HCT116 (cell line): Measurements from ENCODE around the gene KDSR. TPM values are rescaled to one million over a fixed set of nuclear protein-coding genes. Genes with fewer than 3 reads are reported as not detected.

Source experiments
- ATAC-seq: fragments of 200-7000 bp; cut with Tn5 transposase; 2 replicates; pipeline ENCODE4 v1.9.1; 2020; ENCODE audit warnings: mild to moderate bottlenecking, moderate library complexity
- BruUV-seq: library from RNA; stranded (reverse); fragments of 400-500 nt; replicated peaks from 2 replicates; lab custom pipeline; 2021; lab: Mats Ljungman, UMichigan
- CTCF ChIA-PET: fragments of 300-600 bp; sonication (Branson Sonifier 250); formaldehyde crosslinking; loops from one replicate; lab custom pipeline; 2021; ENCODE audit warnings: antibody characterized with exemption; lab: Charles Lee
- POLR2A ChIA-PET: fragments of 300-600, 350-600 bp; sonication (Branson Sonifier 250); formaldehyde crosslinking; loops from one replicate; lab custom pipeline; 2021; ENCODE audit warnings: antibody characterized with exemption; lab: Charles Lee
- RAD21 ChIA-PET, 2 experiments: fragments of 300-600 bp; sonication (Branson Sonifier 250); formaldehyde crosslinking; loops; one replicate each; lab custom pipeline; 2023; ENCODE audit warnings: low total read pairs in 2 of 2; ENCODE audit not compliant: uncharacterized antibody in 2 of 2, unreplicated experiment in 2 of 2, low non-redundant PET in 1 of 2; lab: Charles Lee
- DNase-seq: peaks from one replicate; pipeline ENCODE4 v3.0.0-alpha.2; 2010; ENCODE audit warnings: low read depth, low spot score
- H2AFZ ChIP-seq: fragments of 200-600 bp; shearing (Covaris generic), sonication (generic); 2 replicates; pipeline ENCODE4 v1.6.1; 2017; ENCODE audit warnings: low read depth, mixed run types, mixed read lengths, antibody characterized with exemption, low read length; ENCODE audit not compliant: poor library complexity, severe bottlenecking
- H3K27ac ChIP-seq: 2 replicates; pipeline ENCODE4 v1.5.1; 2012; ENCODE audit warnings: low read depth, low read length
- H3K27me3 ChIP-seq: fragments of 200-600 bp; sonication (generic); 2 replicates; pipeline ENCODE4 v1.6.1; 2016; ENCODE audit warnings: mixed run types, low read length, mixed read lengths; ENCODE audit not compliant: insufficient read depth
- H3K36me3 ChIP-seq, 2 experiments: fragments of 200-500 bp in 1 of 2; fragments of 200-600 bp in 1 of 2; sonication (Bioruptor generic) in 1 of 2; sonication (generic) in 1 of 2; 2 replicates each; pipeline versions ENCODE4 v1.5.1 to v1.6.1; 2014 to 2016; ENCODE audit warnings: low read length in 2 of 2, inconsistent platforms in 1 of 2, mixed read lengths in 1 of 2, mixed run types in 1 of 2; ENCODE audit not compliant: insufficient read depth in 2 of 2, control insufficient read depth in 1 of 2
- H3K4me1 ChIP-seq, 2 experiments: fragments of 200-600 bp in 1 of 2; sonication (generic) in 1 of 2; 2 replicates each; pipeline versions ENCODE4 v1.5.1 to v1.6.1; 2012 to 2017; ENCODE audit warnings: low read length in 2 of 2, inconsistent platforms in 1 of 2, mild to moderate bottlenecking in 1 of 2, mixed read lengths in 1 of 2, mixed run types in 1 of 2, moderate library complexity in 1 of 2; ENCODE audit not compliant: insufficient read depth in 2 of 2, control insufficient read depth in 1 of 2
- H3K4me2 ChIP-seq: fragments of 200-600 bp; sonication (generic); 2 replicates; pipeline ENCODE4 v1.6.1; 2017; ENCODE audit warnings: mixed run types, low read length, mixed read lengths
- H3K4me3 ChIP-seq, 2 experiments: fragments of 200-600 bp in 1 of 2; sonication (generic) in 1 of 2; replicated peaks in 1 of 2; 2 replicates each; pipeline ENCODE4 v1.5.1; 2011 to 2016; ENCODE audit warnings: low read length in 2 of 2, control low read depth in 1 of 2, low read depth in 1 of 2, mild to moderate bottlenecking in 1 of 2, mixed read lengths in 1 of 2, mixed run types in 1 of 2
- H3K79me2 ChIP-seq: fragments of 200-600 bp; sonication (generic); 2 replicates; pipeline ENCODE4 v1.6.1; 2017; ENCODE audit warnings: mild to moderate bottlenecking, mixed run types, low read length, moderate library complexity, mixed read lengths; ENCODE audit not compliant: insufficient read depth
- H3K9ac ChIP-seq: fragments of 200-600 bp; sonication (generic); 2 replicates; pipeline ENCODE4 v1.6.1; 2016; ENCODE audit warnings: low read length, mixed read lengths
- H3K9me2 ChIP-seq: fragments of 200-600 bp; sonication (generic), shearing (Covaris generic); 2 replicates; pipeline ENCODE4 v1.6.1; 2017; ENCODE audit warnings: mixed run types, mild to moderate bottlenecking, moderate library complexity; ENCODE audit not compliant: insufficient read depth
- H3K9me3 ChIP-seq, 2 experiments: fragments of 200-500 bp in 1 of 2; fragments of 200-600 bp in 1 of 2; sonication (Bioruptor generic) in 1 of 2; sonication (generic) in 1 of 2; 2 replicates each; pipeline ENCODE4 v1.6.1; 2014 to 2017; ENCODE audit warnings: low read length in 2 of 2, mixed read lengths in 2 of 2, inconsistent platforms in 1 of 2, low read depth in 1 of 2, mild to moderate bottlenecking in 1 of 2, mixed run types in 1 of 2, moderate library complexity in 1 of 2; ENCODE audit not compliant: control insufficient read depth in 1 of 2, insufficient read depth in 1 of 2
- H4K20me1 ChIP-seq: fragments of 200-600 bp; sonication (generic), shearing (Covaris generic); 2 replicates; pipeline ENCODE4 v1.6.1; 2017; ENCODE audit warnings: mixed run types, mild to moderate bottlenecking, moderate library complexity; ENCODE audit not compliant: insufficient read depth
- CBX3 ChIP-seq: IDR thresholded peaks from 2 replicates; pipeline ENCODE4 v1.6.1; 2012; ENCODE audit warnings: low read depth
- CEBPB ChIP-seq: IDR thresholded peaks from 2 replicates; pipeline ENCODE4 v1.6.1; 2012; ENCODE audit warnings: low read depth
- CTCF ChIP-seq, 3 experiments: fragments of 200-600 bp in 1 of 3; sonication (generic) in 1 of 3; IDR thresholded peaks in 2 of 3; conservative IDR thresholded peaks in 1 of 3; 2 replicates each; pipeline ENCODE4 v1.5.1; 2012 to 2017; ENCODE audit warnings: low read depth in 2 of 3, low read length in 2 of 3, antibody characterized with exemption in 1 of 3, borderline replicate concordance in 1 of 3, control low read depth in 1 of 3, mild to moderate bottlenecking in 1 of 3, mixed read lengths in 1 of 3, mixed run types in 1 of 3, moderate library complexity in 1 of 3; ENCODE audit not compliant: insufficient read depth in 1 of 3
- EGR1 ChIP-seq: IDR thresholded peaks from 2 replicates; pipeline ENCODE4 v1.6.1; 2012; ENCODE audit warnings: low read depth
- ELF1 ChIP-seq: IDR thresholded peaks from 2 replicates; pipeline ENCODE4 v1.6.1; 2012; ENCODE audit warnings: low read depth, borderline replicate concordance
- EZH2 ChIP-seq: fragments of 200-600 bp; sonication (generic); IDR thresholded peaks from 2 replicates; pipeline ENCODE4 v1.6.1; 2017; ENCODE audit warnings: antibody characterized with exemption, mixed run types
- FOSL1 ChIP-seq: IDR thresholded peaks from 2 replicates; pipeline ENCODE4 v1.6.1; 2012; ENCODE audit warnings: low read depth
- MAX ChIP-seq: IDR thresholded peaks from 2 replicates; pipeline ENCODE4 v1.6.1; 2012
- POLR2A ChIP-seq: IDR thresholded peaks from 2 replicates; pipeline ENCODE4 v1.7.0; 2011; ENCODE audit warnings: borderline replicate concordance; ENCODE audit not compliant: insufficient read depth, insufficient read length; ENCODE audit errors: extremely low read depth
- POLR2AphosphoS5 ChIP-seq: IDR thresholded peaks from 2 replicates; pipeline ENCODE4 v1.6.1; 2011; ENCODE audit warnings: mild to moderate bottlenecking, low read depth, low read length, moderate library complexity
- RAD21 ChIP-seq: IDR thresholded peaks from 2 replicates; pipeline ENCODE4 v1.6.1; 2012; ENCODE audit warnings: low read depth, mild to moderate bottlenecking
- SIN3A ChIP-seq: IDR thresholded peaks from 2 replicates; pipeline ENCODE4 v1.6.1; 2012; ENCODE audit warnings: low read depth
- SP1 ChIP-seq: IDR thresholded peaks from 2 replicates; pipeline ENCODE4 v1.6.1; 2012; ENCODE audit warnings: low read depth
- SRF ChIP-seq: IDR thresholded peaks from 2 replicates; pipeline ENCODE4 v1.6.1; 2012; ENCODE audit warnings: low read depth
- TCF7L2 ChIP-seq: IDR thresholded peaks from 2 replicates; pipeline ENCODE4 v1.7.0; 2011; ENCODE audit warnings: borderline replicate concordance, inconsistent platforms; ENCODE audit not compliant: insufficient read depth, insufficient read length; ENCODE audit errors: extremely low read depth
- YY1 ChIP-seq: IDR thresholded peaks from 2 replicates; pipeline ENCODE4 v1.6.1; 2011; ENCODE audit warnings: low read length, low read depth, moderate library complexity, mild to moderate bottlenecking; ENCODE audit not compliant: insufficient replicate concordance; ENCODE audit errors: extremely low read depth
- ZBTB33 ChIP-seq: IDR thresholded peaks from 2 replicates; pipeline ENCODE4 v1.6.1; 2011; ENCODE audit warnings: mild to moderate bottlenecking, low read length, moderate library complexity; ENCODE audit not compliant: insufficient replicate concordance; ENCODE audit errors: extremely low read depth
- ZFX ChIP-seq: fragments of 450-650 bp; IDR thresholded peaks from 2 replicates; pipeline ENCODE4 v1.6.1; 2017
- ZNF274 ChIP-seq: fragments of 200-500 bp; sonication (Bioruptor generic); IDR thresholded peaks from 2 replicates; pipeline ENCODE4 v1.6.1; 2014; ENCODE audit warnings: mild to moderate bottlenecking, low read depth, low read length, inconsistent platforms
- intact Hi-C: fragments of 100-400 bp; cut with micrococcal nuclease; formaldehyde crosslinking; loops from 2 replicates; pipeline ENCODE4 v1.10.0; 2022
- total RNA-seq: library from RNA; stranded (reverse); gene quantifications from one replicate; pipeline ENCODE4 v1.2.1, GENCODE V29; 2021; ENCODE audit not compliant: unreplicated experiment
- TF ChIP-seq, protein P1 (sequence below): IDR thresholded peaks from 2 replicates; pipeline ENCODE4 v1.6.1; 2012; ENCODE audit warnings: low read depth

Gene KDSR
- total RNA-seq, 1 experiment from 2014 or later, result 68.6 TPM

- Histone ChIP-seq H3K27ac (no peak overlapping the region), H3K27me3 (peaks cover 14% of the 10 kb centered on the region; the same call in 1 of the 2 replicates), H4K20me1 (no peaks in the 10 kb centered on the region), H3K79me2 (no peaks in the 10 kb centered on the region), H3K4me2 (no peak overlapping the region), H3K9ac (no peak overlapping the region), H3K9me2 (no peaks in the 10 kb centered on the region), H3K4me1 (no peaks in the 10 kb centered on the region), H3K4me3 (no peak overlapping the region), H3K36me3 (no peaks in the 10 kb centered on the region), H3K9me3 (no peaks in the 10 kb centered on the region), H2AFZ (no peak overlapping the region)
- intact Hi-C loops, result no loop called here
- no peak for TF ChIP-seq ZBTB33
- no peak for TF ChIP-seq SP1
- no peak for TF ChIP-seq MAX
- TF ChIP-seq EGR1, result no peak
- no peak for TF ChIP-seq EZH2
- TF ChIP-seq ELF1, result no peak
- TF ChIP-seq ZFX, result no peak
- no peak for TF ChIP-seq FOSL1
- TF ChIP-seq CTCF (IDR thresholded peaks at IDR 0.05 in 2 of 3, conservative IDR thresholded peaks at IDR 0.05 in 1 of 3; ENCODE audit: borderline replicate concordance in 1 of 3, insufficient read depth in 1 of 3, low read depth in 2 of 3, low read length in 2 of 3), result no peak
- no peak for TF ChIP-seq POLR2AphosphoS5
- TF ChIP-seq YY1, result no peak
- TF ChIP-seq CEBPB, result no peak
- TF ChIP-seq SIN3A, result no peak
- TF ChIP-seq SRF, result no peak
- TF ChIP-seq ZNF274, result no peak
- TF ChIP-seq RAD21, result no peak
- TF ChIP-seq, protein P1, sequence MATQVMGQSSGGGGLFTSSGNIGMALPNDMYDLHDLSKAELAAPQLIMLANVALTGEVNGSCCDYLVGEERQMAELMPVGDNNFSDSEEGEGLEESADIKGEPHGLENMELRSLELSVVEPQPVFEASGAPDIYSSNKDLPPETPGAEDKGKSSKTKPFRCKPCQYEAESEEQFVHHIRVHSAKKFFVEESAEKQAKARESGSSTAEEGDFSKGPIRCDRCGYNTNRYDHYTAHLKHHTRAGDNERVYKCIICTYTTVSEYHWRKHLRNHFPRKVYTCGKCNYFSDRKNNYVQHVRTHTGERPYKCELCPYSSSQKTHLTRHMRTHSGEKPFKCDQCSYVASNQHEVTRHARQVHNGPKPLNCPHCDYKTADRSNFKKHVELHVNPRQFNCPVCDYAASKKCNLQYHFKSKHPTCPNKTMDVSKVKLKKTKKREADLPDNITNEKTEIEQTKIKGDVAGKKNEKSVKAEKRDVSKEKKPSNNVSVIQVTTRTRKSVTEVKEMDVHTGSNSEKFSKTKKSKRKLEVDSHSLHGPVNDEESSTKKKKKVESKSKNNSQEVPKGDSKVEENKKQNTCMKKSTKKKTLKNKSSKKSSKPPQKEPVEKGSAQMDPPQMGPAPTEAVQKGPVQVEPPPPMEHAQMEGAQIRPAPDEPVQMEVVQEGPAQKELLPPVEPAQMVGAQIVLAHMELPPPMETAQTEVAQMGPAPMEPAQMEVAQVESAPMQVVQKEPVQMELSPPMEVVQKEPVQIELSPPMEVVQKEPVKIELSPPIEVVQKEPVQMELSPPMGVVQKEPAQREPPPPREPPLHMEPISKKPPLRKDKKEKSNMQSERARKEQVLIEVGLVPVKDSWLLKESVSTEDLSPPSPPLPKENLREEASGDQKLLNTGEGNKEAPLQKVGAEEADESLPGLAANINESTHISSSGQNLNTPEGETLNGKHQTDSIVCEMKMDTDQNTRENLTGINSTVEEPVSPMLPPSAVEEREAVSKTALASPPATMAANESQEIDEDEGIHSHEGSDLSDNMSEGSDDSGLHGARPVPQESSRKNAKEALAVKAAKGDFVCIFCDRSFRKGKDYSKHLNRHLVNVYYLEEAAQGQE, result no peak
- TF ChIP-seq TCF7L2, result no peak
- no peak for TF ChIP-seq CBX3
- no peak for TF ChIP-seq POLR2A
- RAD21 ChIA-PET, result no interaction called here
- ATAC-seq (no peak), DNase-seq (no peak)
- CTCF ChIA-PET, result no interaction called here
- no TSS peak for BruUV-seq
- POLR2A ChIA-PET, result no interaction called here
These were observed 78.7 kb downstream of the KDSR start for GRCh38 chr18:63288311-63288710.
